SH-SY5Y (cell line): ENCODE measurements around the gene CACNA1E.

Experiments
- GATA2 ChIP-seq: IDR thresholded peaks from 2 replicates; pipeline ENCODE4 v1.6.1; 2011; ENCODE audit warnings: mild to moderate bottlenecking, low read depth, low read length
- GATA3 ChIP-seq: IDR thresholded peaks from 2 replicates; pipeline ENCODE4 v1.6.1; 2011; ENCODE audit warnings: low read depth, mild to moderate bottlenecking, low read length, moderate library complexity

DNA sequence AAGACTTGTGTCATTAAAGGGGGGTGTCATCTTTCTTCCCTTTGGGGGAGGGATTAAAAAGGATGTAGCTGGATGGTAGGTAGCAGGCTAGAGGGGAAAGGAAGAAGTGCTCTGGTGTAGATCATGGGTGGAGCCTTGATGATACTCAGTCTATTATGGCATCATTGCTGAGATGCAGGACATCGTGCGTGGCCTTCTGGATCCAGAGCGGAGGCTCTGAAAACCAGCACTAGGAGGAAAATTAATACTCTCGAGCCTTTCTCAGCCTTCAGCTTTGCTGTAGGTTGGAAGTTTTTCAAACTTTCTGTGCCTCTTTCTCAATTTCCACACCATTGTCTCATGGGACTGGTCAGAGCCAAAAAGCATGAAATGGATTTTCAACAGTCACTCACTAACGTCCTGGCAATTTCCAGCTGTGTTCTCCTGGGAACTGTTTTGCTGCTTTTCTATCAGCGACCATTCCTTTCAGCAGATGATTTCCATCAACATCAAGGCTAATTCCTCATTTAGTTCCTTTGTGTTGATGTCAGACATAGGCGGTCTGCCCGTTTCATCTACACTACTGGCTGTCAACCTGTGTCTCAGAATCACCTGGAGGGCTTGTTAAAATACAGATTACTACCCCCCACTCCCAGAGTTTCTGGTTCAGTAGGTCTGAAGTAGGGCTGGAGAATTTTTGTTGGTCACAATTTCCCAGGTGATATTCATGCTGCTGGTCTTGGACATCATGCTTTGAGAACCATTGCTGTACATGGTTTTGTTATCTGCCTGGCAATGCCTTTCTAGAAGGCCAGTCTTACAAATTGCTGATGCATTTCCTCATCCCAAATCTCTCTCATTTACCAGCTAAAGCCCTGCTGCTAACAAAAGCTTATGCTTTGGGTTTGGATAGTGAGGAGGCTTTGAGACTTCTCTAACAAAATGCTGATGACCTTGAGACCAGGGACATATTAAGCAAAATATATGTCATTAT, 7.7 kb downstream of the CACNA1E start:
- TF ChIP-seq GATA2: no peak
- TF ChIP-seq GATA3: no peak
